ENCODE measurements around the gene ITGBL1. TPM values are rescaled to one million over a fixed set of nuclear protein-coding genes. Genes with fewer than 3 reads are reported as not detected.

ITGBL1 gene
- total RNA-seq, 1 experiment from 2014 or later: not detected

DNA sequence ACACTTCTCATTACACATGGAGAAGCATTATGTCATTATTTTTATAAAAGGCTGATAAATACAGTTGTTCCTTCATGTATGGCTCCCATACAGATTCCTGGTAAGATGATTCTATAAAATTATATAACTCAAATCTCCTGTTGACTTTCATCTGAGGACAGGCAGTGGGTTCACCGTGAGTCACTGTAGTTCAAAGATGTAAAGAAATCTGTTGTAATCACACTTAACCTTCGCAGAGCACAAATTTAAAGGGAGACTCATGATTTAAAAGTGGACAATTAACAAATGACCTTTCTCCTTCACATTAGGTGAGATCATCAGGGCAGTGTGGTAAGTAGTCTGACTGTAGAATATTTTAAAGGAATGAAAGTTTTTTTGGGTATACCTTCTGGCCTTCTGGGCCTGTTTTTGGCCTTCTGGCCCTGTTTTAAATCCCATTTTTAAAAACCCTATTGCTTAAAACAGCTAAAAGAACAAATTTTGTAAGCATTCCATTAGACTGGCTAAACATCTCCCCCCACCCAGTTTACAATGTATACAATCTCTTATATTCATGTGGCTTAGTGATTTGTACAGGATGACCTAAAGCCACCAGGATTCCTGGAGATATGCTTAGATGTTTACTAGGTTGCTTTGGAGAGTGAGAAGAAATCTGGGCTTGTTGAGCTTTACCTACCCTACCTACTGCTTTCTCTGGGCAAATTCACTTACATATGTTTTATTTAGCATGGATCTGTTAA, 171.2 kb downstream of the ITGBL1 start:
- Mint-ChIP-seq H3K9me3 (ENCODE audit: unreplicated experiment) (no peaks in the 10 kb centered on the region), H3K4me3 (ENCODE audit: unreplicated experiment) (no peak overlapping the region), H3K27ac (ENCODE audit: low read depth, unreplicated experiment) (peak overlapping the region; percentile 72), H3K36me3 (ENCODE audit: insufficient read depth, unreplicated experiment) (no peaks in the 10 kb centered on the region), H3K27me3 (ENCODE audit: insufficient read depth, unreplicated experiment) (no peaks in the 10 kb centered on the region), H3K4me1 (ENCODE audit: insufficient read depth, unreplicated experiment) (peaks cover 32% of the 10 kb centered on the region)
- intact Hi-C loops (cut with micrococcal nuclease): loop anchor here (10.0 kb wide), 1 partner anchor 169 kb away; the partner anchor contains the start of gene ITGBL1
- POLR2A ChIA-PET: interaction anchor here (0.7 to 2.2 kb wide), 5 partner anchors 17 to 1101 kb away, joined by 3 to 7 read pairs (median 5); no protein-coding TSS in a partner anchor
- TF ChIP-seq, protein P1, sequence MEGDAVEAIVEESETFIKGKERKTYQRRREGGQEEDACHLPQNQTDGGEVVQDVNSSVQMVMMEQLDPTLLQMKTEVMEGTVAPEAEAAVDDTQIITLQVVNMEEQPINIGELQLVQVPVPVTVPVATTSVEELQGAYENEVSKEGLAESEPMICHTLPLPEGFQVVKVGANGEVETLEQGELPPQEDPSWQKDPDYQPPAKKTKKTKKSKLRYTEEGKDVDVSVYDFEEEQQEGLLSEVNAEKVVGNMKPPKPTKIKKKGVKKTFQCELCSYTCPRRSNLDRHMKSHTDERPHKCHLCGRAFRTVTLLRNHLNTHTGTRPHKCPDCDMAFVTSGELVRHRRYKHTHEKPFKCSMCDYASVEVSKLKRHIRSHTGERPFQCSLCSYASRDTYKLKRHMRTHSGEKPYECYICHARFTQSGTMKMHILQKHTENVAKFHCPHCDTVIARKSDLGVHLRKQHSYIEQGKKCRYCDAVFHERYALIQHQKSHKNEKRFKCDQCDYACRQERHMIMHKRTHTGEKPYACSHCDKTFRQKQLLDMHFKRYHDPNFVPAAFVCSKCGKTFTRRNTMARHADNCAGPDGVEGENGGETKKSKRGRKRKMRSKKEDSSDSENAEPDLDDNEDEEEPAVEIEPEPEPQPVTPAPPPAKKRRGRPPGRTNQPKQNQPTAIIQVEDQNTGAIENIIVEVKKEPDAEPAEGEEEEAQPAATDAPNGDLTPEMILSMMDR (IDR thresholded peaks at IDR 0.05; ENCODE audit: unreplicated experiment): no peak
- CTCF ChIA-PET: interaction anchor here (1.0 kb wide), 1 partner anchor 133 kb away, joined by 3 read pairs; no protein-coding TSS in a partner anchor
- peak; percentile 59 for DNase-seq (ENCODE audit: unreplicated experiment)
- BruUV-seq (replicated peaks): no TSS peak

DNA sequence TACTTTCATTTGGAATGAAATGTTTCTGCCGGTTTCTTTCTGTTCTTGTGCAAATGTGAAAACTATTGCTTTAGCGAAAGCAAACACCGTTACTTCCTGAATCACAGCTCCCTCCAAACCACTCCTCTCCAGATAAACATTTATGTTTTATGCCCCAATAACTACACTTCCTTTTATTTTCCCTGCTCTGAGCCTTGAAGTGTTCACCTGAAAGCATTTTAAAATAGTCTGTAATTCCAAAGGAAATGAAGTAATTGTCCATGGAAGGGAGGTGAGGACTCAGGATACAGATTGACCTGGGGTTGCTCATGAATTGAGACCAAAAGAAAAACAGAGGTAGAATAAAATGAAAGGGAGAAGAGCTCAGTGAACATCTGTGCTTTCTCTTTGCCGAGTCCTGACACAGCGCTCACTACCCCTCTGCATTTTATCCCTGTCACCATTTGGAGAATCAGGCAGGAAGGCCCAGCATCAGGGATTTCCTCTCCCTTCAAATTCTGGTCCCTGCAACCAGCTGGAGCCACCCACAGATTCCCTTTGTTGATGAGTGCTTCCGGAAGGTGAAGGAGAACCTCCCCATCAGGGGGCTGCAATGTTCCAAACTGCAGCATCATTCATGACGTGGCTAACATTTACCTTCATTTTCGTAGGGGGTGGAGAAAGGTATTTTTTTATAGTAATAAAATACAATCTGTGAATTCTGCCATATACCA, 171.9 kb downstream of the ITGBL1 start:
- ChIA-PET POLR2A (interaction anchor here (0.7 to 2.2 kb wide), 5 partner anchors 16 to 1101 kb away, joined by 3 to 7 read pairs (median 5); no protein-coding TSS in a partner anchor), CTCF (interaction anchor here (0.6 to 1.0 kb wide), 4 partner anchors 10 to 1394 kb away, joined by 3 to 4 read pairs (median 3); no protein-coding TSS in a partner anchor)
- Mint-ChIP-seq H3K27ac (ENCODE audit: low read depth, unreplicated experiment) (peak overlapping the region; percentile 72), H3K4me1 (ENCODE audit: insufficient read depth, unreplicated experiment) (peaks cover 32% of the 10 kb centered on the region), H3K9me3 (ENCODE audit: unreplicated experiment) (no peaks in the 10 kb centered on the region), H3K27me3 (ENCODE audit: insufficient read depth, unreplicated experiment) (no peaks in the 10 kb centered on the region), H3K36me3 (ENCODE audit: insufficient read depth, unreplicated experiment) (no peaks in the 10 kb centered on the region), H3K4me3 (ENCODE audit: unreplicated experiment) (no peak overlapping the region)
- TF ChIP-seq, protein P1 (IDR thresholded peaks at IDR 0.05; ENCODE audit: unreplicated experiment): no peak
- intact Hi-C loops (cut with micrococcal nuclease): loop anchor here (10.0 kb wide), 1 partner anchor 170 kb away; the partner anchor contains the start of gene ITGBL1
- DNase-seq (ENCODE audit: unreplicated experiment): no peak
- BruUV-seq (replicated peaks): no TSS peak

DNA sequence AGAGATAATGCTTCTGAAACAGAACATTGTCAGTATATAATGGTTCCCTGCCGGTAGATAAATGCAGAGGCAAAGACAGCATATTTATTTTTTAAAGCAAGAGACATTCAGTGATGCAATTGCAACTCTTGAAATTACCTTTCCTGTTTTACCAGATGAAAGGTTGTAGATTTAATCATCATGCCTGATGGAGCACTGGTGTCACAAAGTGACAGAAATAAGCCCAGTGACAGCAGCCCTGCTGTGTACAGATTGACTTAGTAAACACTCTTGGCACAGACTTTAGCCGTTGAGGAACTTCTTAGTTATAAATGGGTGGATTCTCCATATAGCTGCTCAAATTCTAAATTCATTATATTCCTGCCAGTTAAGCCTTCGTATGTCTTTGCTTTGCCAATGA, 172.5 kb downstream of the ITGBL1 start:
- no peaks in the 10 kb centered on the region for H3K36me3 Mint-ChIP-seq (ENCODE audit: insufficient read depth, unreplicated experiment)
- ChIA-PET CTCF (interaction anchor here (0.6 to 1.0 kb wide), 4 partner anchors 62 to 1394 kb away, joined by 3 to 4 read pairs (median 3); no protein-coding TSS in a partner anchor), POLR2A (interaction anchor here (0.8 to 2.2 kb wide), 5 partner anchors 14 to 82 kb away, joined by 4 to 7 read pairs (median 5); no protein-coding TSS in a partner anchor)
- peaks cover 32% of the 10 kb centered on the region for H3K4me1 Mint-ChIP-seq (ENCODE audit: insufficient read depth, unreplicated experiment)
- TF ChIP-seq, protein P1 (IDR thresholded peaks at IDR 0.05; ENCODE audit: unreplicated experiment): no peak
- no peaks in the 10 kb centered on the region for H3K9me3 Mint-ChIP-seq (ENCODE audit: unreplicated experiment)
- H3K27ac Mint-ChIP-seq (ENCODE audit: low read depth, unreplicated experiment): no peak overlapping the region
- DNase-seq (ENCODE audit: unreplicated experiment): no peak
- no peak overlapping the region for H3K4me3 Mint-ChIP-seq (ENCODE audit: unreplicated experiment)
- BruUV-seq (replicated peaks): no TSS peak
- intact Hi-C loops (cut with micrococcal nuclease): loop anchor here (10.0 kb wide), 1 partner anchor 170 kb away; the partner anchor contains the start of gene ITGBL1
- H3K27me3 Mint-ChIP-seq (ENCODE audit: insufficient read depth, unreplicated experiment): no peaks in the 10 kb centered on the region
